Measurements from ENCODE around the gene GRK1.

Gene GRK1

DNA sequence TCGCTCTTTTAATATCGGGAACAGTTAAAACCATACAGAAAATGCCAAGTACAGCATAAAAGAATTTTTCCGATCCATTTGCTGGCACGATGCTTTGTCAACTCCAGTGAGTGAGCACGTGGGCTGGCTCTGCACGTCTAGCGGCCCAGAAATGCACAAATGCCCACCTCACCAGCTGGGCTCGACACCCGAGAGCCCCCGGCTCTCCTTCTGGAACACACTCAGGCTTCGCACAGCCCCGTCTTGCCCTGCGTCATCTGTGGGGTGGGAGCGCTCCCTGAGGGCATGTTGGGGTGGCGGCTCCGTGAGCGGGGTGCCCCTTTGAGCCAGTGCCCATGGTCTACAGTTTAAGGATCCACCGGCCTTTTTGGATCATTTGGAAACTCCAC, 33.5 kb upstream of the GRK1 start:
- no peak for FAIRE-seq

DNA sequence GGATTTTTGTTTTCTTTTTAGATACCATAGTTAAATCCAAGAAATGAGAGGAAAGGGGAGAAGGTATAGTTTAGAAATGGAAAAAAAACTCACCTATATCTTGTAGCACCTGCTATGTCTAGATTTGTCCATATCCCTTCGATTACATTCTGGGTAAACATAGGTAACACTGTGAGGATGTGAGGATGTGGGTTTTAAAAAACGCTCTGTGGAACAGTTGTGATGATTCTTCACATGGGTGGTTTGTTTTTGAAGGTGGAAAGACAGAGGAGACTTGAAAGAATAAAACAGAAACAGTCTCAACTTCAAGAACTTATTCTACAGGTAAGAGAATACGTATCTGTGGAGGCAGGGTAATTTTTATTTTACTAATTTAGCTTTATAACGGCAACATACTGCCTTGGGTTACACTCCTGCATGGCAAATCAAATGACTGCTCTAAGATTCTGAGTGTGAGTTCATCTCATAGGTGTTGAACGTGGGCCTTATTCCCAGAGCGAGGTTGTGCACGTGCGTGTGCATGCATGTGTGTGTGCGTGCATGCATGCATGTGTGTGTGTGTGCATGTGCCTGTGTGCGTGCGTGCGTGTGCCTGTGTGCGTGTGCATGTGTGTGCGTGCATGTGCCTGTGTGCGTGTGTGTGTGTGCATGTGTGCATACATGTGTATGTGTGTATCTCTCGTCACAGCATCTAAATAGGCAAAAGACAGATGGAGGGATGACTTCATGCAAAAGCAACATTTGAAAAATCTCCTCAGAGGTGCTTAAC, 32.6 kb upstream of the GRK1 start:
- no peak for FAIRE-seq

DNA sequence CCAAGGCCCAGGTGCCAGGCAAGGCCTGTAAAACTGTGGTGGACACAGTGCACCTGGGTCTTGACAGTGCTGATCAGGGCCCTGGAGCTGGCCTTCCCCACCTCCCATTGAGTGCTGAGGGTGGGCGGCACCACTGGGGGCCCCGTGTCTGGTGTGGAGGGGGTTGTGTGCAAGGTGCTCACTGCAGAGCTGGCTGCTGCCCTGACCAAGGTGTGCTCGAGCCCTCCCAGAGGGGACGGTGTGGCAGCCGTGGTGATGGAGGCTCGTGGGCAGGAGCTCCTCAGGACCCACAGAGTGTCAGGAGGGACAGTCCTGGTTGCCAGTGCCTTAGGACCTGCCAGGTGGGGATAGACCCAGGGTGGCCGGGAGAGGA, 32.0 kb upstream of the GRK1 start:
- FAIRE-seq = no peak

DNA sequence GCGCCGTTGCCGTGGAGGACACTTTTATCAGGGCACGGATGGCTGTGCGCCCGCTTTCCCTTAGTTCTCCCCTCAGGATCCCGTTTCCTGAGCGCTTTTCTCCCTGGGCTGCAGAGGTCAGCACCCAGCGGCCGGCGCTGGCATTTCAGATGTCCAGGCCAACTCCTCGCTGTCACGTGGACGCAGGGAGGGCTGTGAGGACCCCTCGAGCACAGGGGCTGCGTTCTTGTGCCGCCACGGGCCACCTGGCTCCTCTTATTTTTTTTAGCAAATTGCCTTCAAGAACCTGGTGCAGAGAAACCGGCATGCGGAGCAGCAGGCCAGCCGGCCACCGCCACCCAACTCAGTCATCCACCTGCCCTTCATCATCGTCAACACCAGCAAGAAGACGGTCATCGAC, 31.3 kb upstream of the GRK1 start:
- no peak for FAIRE-seq

DNA sequence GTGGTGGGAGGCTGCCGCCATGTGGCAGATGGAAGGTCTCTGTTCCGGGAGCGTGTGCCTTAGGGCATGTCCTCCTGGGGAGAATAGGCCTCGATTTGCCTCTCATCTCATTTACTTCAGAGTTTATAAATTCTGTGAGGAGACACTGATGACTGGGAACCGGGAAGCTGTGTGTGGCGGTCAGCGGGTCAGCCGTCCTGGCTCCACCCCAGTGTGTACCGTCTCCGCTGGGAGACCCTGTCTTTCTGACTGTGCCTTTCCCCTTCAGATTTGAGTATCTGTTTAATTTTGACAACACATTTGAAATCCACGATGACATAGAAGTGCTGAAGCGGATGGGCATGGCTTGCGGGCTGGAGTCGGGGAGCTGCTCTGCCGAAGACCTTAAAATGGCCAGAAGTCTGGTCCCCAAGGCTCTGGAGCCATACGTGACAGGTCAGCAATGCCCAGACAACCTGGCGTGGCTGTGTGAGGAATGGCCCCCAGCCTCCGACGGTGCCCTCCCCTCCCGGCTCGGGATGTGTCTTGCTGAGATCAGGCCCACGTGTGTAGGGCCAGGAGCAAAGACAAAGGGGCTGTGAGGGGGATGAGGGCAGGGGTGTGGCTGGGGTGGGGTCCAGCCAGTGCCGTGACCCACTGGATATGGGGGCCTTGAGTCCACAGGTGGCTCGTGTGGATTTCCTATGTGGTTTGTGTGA, 30.6 kb upstream of the GRK1 start:
- FAIRE-seq = no peak

DNA sequence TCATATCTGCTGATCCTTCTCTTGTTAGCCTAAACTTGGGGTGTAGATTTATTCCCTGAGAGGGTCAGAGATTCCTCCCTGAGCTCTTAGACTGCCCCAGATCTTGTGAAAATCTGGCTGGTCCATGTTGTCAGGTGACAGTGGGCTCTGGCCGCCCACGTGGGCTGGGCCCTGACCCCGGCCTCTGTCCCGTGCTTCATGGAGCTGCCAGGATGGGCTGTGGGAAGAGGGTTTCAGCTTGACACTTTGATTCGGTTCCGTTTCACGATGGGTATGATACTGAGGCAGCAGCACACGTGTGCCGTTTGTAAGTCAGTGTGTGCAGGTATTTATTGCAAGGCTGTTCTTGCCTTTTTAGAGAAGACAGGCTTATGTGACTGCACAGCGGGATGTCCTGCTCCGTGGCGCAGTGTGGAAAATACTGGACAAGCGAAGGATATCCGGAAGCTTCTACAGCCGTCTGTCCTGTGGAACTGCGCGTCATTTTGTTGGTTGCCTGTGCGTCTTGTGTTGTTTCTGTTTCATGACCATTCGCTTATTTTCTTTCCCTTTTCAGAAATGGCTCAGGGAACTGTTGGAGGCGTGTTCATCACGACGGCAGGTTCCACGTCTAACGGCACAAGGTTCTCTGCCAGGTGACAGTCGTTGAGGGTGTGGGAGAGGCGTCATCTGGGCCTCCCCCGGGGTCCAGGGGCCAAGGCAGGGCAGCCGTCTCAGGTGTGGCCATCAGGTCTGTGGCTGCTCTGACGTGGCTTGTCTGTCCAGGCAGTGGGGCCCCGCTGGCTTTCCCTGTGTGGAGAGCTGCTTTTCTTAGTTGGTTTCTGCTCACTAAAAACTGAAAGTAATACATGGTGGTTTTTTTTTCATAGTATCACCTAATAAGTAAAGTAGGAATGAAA, 29.5 kb upstream of the GRK1 start:
- FAIRE-seq = no peak

DNA sequence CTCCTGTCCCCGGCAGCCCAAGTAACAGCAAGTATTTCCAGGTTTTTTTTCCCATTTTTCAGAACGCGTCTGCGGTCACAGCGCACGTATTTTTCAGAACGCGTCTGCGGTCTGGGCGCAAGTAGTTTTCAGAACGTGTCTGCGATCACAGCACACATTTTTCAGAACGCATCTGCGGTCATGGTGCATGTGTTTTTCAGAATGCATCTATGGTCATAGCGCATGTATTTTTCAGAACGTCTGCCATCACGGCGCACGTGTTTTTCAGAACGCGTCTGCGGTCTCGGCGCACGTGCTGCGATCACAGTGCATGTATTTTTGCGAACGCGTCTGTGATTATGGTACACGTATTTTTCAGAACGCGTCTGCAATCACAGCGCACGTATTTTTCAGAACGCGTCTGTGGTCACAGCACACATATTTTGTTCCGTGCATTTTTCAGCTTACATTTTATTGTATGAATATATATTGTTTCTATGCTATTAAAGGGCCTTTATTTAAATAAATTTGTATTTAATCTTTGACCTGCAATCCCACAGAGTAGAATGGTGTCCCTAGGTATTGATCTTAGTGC, 28.8 kb upstream of the GRK1 start:
- FAIRE-seq = no peak

DNA sequence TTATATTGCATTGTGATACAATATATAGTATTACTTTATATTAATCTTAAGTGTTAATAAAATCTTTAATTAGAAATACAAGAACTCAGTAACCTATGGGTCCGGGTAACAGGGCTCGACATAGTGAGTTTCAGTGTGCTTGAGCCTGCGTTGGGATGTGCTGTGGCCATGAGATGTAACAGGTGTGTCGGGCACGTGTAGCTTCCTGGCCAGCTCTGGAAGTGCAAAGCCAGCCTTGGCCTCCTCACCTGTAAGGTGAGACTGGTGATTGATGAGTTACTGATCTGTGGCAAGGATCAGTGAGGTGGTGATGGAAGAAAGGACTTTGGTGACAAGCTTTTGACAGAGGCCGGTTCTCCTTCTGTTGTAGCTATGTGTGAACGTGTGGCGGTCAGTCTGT, 28.2 kb upstream of the GRK1 start:
- no peak for FAIRE-seq

DNA sequence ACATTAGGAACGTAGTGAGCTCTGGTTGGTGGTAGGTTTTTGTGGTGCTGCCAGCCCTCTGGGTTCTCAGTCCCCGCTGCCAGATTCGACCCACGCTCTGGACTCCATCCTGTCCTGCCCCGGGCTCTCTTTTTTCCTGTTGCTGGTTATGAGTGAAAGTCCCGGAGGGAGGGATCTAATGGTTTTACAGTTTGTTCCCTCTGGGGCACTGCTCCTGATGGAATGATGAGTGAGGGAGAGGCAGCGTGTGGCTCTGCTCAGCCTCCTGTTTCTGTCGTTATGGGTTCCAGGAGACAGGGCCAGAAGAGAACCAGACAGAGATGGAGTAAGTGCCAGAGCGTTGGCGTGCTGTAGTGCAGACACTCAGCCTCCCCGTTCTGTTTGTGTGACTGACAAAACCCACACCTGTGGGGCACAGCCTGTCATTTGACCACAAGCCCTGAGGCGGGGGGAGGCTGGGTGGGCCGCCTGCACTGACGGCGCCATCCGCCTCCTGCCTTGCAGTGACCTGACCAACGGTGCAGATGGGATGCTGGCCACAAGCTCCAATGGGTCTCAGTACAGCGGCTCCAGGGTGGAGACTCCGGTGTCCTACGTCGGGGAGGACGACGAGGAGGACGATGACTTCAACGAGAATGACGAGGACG, 27.3 kb upstream of the GRK1 start:
- FAIRE-seq = no peak

DNA sequence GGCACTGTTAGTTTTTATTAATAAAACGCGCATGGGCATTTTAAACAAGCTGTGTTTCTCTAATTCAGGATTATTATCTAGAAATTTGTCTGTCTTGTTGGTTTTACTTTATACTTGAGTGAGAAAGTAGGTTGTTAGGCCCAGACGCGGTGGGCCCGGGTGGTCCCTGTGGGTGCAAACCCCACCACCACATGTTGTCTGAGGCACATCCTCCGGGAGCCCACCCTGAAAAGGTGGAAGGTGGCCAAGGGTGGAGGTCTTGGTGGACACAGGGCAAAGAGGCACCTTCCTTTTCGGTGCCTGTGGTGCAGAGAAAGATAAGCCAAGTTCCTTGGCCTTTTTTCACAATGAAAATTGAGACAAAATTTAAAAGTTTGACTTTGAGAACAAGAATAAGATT, 25.6 kb upstream of the GRK1 start:
- no peak for FAIRE-seq

DNA sequence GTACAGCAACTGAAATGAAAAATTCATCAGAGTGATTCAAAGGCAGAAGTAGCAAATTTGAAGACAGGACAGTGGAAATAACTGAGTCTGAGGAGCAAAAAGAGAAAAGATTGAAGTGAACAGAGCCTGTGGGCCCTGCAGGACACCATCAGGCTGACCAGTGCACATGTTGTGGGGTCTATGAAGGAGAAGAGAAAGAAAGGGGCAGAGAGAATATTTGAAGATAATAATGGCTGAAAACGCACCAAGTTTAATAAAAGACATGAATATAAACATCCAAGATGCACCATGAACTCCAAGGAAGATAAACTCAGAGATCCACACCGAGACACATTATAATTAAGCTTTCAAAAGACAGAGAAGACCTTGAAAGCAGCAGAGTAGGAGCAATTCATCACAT, 24.5 kb upstream of the GRK1 start:
- no peak for FAIRE-seq

DNA sequence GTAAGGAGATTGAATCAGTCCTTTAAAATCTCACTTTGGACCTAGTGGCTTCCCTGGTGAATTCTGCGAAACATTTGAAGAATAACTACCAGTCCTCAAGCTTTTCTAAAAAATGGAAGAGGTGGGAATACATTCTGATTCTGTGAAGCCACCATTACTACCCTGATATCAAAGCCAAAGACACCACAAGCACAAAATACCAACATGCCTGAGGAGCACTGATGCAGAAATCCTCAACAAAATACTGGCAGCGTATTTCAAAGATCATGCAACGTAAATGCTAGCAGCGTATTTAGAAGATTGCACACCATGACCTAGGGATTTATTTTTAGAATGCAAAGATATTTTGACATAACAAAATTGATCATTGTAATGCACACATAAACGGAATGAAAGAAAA, 23.4 kb upstream of the GRK1 start:
- FAIRE-seq = no peak

DNA sequence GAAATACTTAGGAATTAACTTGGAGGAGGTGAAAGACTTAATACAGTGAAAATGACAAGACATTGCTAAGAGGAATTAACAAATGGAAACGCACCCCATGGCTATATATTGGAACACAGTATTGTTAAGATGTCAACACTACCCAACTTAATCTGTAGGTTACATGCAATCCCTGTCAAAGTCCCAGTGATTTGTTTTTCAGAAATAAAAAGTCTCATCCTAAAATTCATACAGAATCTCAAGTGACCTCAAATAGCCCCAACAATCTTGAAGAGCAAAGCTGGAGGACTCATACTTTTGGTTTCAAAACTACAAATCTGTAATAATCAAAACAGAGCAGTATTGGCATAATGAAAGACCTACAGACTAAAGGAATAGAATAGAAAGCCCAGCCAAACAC, 22.2 kb upstream of the GRK1 start:
- FAIRE-seq = no peak

DNA sequence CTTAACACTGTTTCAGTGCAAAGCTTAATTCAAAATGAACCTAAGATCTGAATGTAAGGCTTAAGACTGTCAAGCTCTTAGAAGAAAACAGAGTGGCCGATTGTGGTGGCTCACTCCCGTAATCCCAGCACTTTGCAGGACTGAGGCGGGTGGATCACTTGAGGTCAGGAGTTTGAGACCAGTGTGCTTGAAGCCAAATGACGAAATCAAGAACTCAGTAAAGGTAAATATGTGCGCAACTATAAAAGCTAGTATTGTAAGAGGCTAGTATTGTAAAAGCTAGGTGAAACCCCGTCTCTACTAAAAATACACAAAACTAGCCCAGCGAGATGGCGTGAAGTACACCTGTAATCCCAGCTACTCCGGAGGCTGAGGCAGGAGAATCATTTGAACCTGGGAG, 21.7 kb upstream of the GRK1 start:
- no peak for FAIRE-seq

DNA sequence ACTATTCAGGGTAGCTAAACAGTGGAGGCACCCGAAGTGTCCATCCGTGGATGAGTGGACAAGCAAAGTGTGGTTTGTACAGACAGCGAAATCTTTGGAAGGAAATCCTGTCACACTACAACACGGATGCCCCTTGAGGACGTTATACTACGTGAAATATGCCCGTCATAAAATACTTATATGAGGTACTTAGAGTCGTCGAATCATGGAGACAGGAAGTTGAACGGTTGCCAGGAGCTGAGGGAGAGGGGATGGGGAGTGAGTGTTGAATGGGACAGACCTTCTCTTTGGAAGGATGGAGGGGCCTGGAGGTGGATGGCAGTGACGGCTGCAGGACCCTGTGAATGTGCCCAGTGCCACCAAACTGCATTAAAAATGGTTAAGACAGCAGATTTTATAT, 20.6 kb upstream of the GRK1 start:
- no peak for FAIRE-seq

DNA sequence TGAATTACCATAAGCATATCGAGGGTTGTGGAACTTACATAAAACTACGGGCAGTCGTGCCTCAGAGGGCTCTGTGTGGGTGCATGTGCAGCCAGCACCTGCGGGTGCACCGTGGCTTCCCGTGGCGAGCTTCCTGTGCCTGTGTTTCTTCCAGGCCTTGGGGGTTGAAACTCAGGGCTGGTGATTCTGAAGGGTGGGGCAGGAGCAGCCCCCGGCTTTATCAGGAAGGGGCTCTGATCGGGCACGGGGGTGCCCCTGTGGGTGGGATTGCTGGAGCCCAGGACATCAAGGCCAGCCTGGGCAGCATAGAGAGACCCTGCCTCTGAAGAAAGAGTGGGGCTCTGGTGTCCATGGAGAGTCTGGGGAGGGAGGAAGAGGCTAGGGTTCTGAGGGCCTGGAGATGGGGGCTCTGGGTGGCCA, 20.1 kb upstream of the GRK1 start:
- no peak for FAIRE-seq

DNA sequence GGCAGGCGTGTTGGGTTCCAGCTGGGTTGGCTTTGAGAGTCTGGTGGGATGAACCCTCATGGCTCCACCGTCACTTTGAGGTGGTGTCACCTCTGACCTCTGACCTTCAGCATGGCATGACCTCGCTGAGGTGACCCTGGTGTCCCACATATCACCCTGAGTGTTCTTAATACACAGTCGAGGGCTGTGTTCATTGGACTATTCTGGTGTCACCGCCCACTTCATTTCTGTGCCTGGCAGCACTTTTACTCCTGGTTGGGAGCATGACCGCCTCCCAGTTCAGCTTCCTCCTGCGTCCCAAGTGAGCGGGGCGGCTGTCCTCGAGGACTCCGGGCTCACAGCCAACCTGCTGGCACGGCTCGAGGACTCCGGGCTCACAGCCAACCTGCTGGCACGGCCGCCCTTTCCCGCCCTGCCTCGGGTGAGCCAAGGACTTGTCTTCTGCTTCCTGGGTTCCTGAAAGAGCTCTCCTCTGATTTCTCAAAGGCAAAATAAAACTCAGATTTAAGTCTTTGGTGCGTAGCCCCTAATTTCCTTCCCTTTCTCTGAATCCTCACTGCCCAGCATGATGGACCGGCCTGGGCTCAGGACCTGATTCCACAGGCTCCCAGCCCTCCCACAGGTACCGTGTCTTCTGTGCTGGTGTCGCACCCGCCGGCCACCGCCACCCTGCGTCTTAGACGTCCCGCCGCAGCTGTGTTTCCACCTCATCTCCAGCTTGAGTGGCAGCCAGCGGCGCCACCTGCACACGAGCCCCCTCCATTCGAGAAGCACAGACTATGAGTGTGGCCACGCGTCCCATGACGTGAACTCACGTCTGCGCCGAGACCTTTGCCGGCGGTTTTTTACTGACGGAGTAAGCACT, 19.4 kb upstream of the GRK1 start:
- FAIRE-seq = no peak

DNA sequence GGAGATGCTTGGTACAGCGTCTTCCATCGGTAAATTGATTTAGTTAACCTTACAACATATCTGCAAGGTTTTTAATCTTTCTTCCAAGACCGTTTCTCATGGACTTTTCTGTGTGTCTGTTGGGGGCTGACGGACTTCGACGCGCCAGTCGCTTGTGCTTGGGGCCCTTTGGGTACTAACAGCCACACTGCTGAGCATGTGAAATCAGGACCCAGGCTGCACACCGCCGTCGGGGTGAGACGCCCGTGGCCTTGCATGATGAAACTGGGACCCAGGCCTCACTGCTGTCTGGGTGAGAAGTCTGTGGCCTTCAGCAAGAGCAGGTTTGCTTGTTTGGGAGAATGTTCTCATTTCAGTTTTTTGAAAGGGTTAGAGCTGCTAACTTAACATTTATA, 18.8 kb upstream of the GRK1 start:
- no peak for FAIRE-seq

DNA sequence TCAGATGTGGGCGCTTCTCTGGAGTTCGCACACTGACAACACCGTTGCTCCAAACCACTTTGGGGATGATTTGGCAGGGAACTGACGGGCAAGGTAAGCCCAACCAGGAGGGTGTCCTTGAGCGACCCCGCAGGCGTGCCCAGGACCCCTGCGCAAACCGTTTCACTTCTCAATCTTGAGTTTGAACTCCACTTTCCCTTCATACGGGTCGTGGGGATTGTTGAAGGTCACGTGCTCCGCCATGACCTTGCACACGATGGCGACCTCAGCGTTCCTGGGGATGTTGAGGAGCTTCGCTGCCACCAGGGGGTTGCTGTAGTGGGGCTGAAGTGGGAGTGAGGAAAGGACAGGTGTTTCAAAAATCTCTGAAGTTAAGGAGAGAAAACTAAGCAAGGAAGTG, 17.8 kb upstream of the GRK1 start:
- no peak for FAIRE-seq

DNA sequence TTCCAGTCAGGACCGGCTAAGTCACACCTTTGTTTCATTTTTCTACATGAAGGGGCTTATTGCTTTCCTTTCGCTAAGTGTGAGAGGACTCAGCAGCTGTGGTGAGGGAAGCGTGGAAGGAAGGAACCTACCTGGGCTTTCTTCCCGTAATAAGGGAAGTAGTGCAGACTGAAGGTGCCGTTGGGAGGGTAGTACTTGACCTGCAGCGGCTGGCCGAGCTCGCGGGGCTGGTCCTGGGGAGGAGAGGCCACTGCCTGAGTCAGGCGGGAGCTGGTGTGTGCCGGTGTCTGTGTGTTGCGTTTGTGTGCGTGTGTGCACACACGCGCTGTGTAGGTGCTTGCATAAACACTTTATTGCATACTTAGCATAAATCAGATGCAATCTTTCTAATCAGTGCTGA, 16.7 kb upstream of the GRK1 start:
- FAIRE-seq = no peak

DNA sequence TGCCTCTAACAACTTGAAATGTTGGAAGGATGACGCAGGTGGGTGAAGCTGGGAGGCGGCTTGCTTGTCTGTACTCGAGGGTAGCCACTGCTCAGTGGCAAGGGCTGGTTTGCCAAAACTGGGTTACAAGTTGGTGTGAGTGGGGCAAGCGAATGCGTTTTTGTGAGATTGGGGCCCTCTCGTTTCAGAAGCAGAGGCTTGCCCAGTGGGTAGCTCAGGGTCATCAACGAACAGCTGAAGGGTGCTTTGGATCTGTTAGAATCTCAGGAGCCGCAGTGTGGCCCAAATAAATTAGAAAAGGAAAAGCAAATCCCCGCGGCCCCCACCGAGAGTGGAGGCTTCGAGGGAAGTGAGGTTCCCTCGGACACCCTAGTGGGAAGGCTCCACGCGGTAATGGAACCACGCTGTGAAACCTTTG, 16.3 kb upstream of the GRK1 start:
- FAIRE-seq = no peak
